Measurements from ENCODE around the gene SH3RF3. TPM values are rescaled to one million over a fixed set of nuclear protein-coding genes. Genes with fewer than 3 reads are reported as not detected.

The SH3RF3 gene
- total RNA-seq, 1 donor from 2014 or later, result 2.1 TPM

DNA sequence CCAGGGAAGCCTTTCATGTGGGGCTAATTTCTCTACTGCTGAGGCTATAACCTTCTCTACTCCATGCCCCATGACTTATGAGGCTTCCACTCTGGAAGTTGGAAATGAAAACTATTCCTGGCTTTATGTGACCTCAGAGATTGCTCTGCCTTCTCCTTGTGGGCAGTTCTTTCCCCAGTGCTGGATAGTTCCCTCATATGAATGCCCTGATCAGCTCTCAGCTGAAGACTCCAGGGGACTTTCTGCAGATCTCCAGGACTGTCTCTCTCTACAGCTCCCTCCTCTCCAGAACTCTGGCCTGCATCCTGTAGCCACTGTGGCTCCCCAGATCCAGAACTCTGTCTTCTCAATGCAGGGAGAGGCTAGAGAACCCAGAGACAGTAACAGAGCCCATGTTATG is 249.7 kb downstream of the SH3RF3 start:
- no peak overlapping the region for H3K9ac ChIP-seq (ENCODE audit: low read depth in 1 of 3, low read length in 3 of 3)
- H3K27me3 ChIP-seq (ENCODE audit: control insufficient read depth in 3 of 3, insufficient read depth in 3 of 3, low read length in 3 of 3), result no peaks in the 10 kb centered on the region
- H3K4me1 ChIP-seq (ENCODE audit: control insufficient read depth in 3 of 3, insufficient read depth in 3 of 3, low read length in 3 of 3), result peaks cover 52 to 67% (median 63%) of the 10 kb centered on the region in 3 donors
- H3K4me3 ChIP-seq (ENCODE audit: low read length in 3 of 3), result no peak overlapping the region
- H3K9me3 ChIP-seq (ENCODE audit: control insufficient read depth in 3 of 3, low read length in 3 of 3), result no peaks in the 10 kb centered on the region
- H3K27ac ChIP-seq (ENCODE audit: low read depth, low read length), result no peak overlapping the region
- H3K36me3 ChIP-seq (ENCODE audit: control insufficient read depth in 3 of 3, insufficient read depth in 3 of 3, low read length in 3 of 3), result peaks cover 0 to 4% (median 0%) of the 10 kb centered on the region in 3 donors

DNA sequence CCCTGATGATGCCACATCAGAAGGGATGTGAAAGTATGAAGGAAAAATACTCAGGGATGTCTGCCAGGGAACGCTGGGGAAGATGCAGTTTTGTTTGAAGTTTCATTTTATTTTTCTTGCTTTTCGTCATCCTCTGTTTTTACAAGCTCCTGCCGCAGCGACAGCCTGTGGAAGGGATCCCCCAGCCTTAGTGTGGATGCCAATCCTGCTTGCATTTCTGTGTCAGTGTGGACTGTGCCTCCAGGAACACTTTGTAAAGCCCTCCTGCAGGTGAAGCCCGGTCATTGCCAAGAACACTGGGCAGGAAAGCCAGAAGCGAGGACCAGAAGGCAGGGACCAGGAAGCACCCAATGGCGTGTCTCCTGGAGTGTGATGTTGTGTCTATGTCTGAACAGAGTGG is 250.5 kb downstream of the SH3RF3 start:
- Histone ChIP-seq H3K27me3 (ENCODE audit: control insufficient read depth in 3 of 3, insufficient read depth in 3 of 3, low read length in 3 of 3) (no peaks in the 10 kb centered on the region), H3K27ac (ENCODE audit: low read depth, low read length) (no peak overlapping the region), H3K9me3 (ENCODE audit: control insufficient read depth in 3 of 3, low read length in 3 of 3) (no peaks in the 10 kb centered on the region), H3K4me1 (ENCODE audit: control insufficient read depth in 3 of 3, insufficient read depth in 3 of 3, low read length in 3 of 3) (peaks cover 51 to 63% (median 63%) of the 10 kb centered on the region in 3 donors), H3K9ac (ENCODE audit: low read depth in 1 of 3, low read length in 3 of 3) (no peak overlapping the region), H3K4me3 (ENCODE audit: low read length in 3 of 3) (no peak overlapping the region), H3K36me3 (ENCODE audit: control insufficient read depth in 3 of 3, insufficient read depth in 3 of 3, low read length in 3 of 3) (peaks cover 0 to 4% (median 0%) of the 10 kb centered on the region in 3 donors)

DNA sequence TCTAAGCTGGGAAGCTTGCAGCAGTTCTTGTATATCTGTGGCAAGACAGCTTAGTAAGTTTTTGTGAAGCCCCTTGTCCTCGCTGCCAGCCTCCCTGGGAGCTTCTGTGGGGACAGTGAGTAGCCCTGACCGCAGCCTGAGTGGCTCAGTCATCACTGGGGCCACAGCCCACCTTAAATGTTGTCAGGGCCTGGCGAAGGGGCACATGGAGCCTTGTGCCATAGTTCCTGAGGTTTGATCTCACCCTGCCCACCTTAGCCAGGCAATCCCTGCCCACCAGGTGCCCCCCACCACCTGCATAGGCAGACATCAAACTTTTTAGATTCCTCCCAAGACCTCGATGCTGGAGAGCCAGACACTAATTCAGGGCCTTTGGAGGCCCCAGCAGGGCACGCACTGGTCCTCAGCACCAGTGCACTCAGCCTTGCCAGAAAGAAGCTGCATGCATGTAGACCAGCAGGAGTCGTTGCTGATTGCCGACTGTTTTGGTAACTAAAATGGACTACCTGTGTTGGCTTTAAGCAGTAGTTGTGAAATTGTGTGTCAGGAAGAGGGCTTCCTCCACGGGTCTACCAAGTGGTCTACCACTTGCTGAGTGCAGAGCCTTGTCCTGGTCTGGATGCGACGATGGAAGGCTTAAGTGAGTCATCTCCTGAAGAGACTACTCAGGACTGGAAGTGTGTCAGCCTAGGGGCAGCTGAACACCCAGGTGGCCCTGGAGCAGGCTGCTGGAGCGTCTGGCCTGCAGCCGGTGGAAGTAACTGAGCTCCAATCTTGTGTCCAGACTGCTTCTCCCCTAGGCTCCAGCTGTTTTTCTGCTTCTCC is 251.7 kb downstream of the SH3RF3 start:
- Histone ChIP-seq H3K27me3 (ENCODE audit: control insufficient read depth in 3 of 3, insufficient read depth in 3 of 3, low read length in 3 of 3) (no peaks in the 10 kb centered on the region), H3K4me1 (ENCODE audit: control insufficient read depth in 3 of 3, insufficient read depth in 3 of 3, low read length in 3 of 3) (peaks cover 47 to 54% (median 52%) of the 10 kb centered on the region in 3 donors), H3K27ac (ENCODE audit: low read depth, low read length) (peak overlapping the region; percentile 10)

DNA sequence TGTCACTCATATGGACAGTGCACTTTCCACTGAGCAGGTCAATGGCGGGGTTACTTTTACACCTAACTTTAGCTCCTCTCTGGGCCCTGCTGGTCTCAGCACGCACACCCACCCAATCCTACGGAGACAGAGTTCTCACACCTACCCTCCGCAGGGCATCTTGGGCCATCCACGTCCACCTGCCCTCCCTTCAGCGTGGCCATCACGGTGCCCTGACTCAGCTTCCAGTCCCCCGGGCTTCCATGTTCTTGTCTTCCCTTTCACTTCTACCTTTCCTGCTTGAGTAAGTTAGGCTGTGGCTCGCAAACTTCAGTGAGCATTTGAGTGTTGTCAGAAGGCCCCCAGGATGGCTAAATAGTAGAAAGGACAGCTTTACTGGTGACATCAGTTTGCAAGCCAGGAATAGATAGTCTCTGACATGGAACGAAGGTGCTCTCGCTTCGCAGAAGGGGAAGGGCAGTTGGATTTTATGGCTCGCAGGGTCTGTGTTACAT is 252.4 kb downstream of the SH3RF3 start:
- H3K27me3 ChIP-seq (ENCODE audit: control insufficient read depth in 3 of 3, insufficient read depth in 3 of 3, low read length in 3 of 3), result no peaks in the 10 kb centered on the region
- H3K9ac ChIP-seq (ENCODE audit: low read depth in 1 of 3, low read length in 3 of 3), result no peak overlapping the region
- peak overlapping the region; percentile 10 for H3K27ac ChIP-seq (ENCODE audit: low read depth, low read length)
- H3K4me1 ChIP-seq (ENCODE audit: control insufficient read depth in 3 of 3, insufficient read depth in 3 of 3, low read length in 3 of 3), result peaks cover 47 to 50% (median 47%) of the 10 kb centered on the region in 3 donors
- no peaks in the 10 kb centered on the region for H3K36me3 ChIP-seq (ENCODE audit: control insufficient read depth in 3 of 3, insufficient read depth in 3 of 3, low read length in 3 of 3)
- H3K9me3 ChIP-seq (ENCODE audit: control insufficient read depth in 3 of 3, low read length in 3 of 3), result no peaks in the 10 kb centered on the region
- peak overlapping the region in 2 of 3 donors; percentile 35 to 49 for H3K4me3 ChIP-seq (ENCODE audit: low read length in 3 of 3)

More for the DNA sequence above, 251.7 kb downstream of the SH3RF3 start:
- Histone ChIP-seq H3K4me3 (ENCODE audit: low read length in 3 of 3) (peak overlapping the region in 1 of 3 donors; percentile 41), H3K9ac (ENCODE audit: low read depth in 1 of 3, low read length in 3 of 3) (peak overlapping the region in 2 of 3 donors; percentile 25 to 33), H3K36me3 (ENCODE audit: control insufficient read depth in 3 of 3, insufficient read depth in 3 of 3, low read length in 3 of 3) (no peaks in the 10 kb centered on the region), H3K9me3 (ENCODE audit: control insufficient read depth in 3 of 3, low read length in 3 of 3) (no peaks in the 10 kb centered on the region)

DNA sequence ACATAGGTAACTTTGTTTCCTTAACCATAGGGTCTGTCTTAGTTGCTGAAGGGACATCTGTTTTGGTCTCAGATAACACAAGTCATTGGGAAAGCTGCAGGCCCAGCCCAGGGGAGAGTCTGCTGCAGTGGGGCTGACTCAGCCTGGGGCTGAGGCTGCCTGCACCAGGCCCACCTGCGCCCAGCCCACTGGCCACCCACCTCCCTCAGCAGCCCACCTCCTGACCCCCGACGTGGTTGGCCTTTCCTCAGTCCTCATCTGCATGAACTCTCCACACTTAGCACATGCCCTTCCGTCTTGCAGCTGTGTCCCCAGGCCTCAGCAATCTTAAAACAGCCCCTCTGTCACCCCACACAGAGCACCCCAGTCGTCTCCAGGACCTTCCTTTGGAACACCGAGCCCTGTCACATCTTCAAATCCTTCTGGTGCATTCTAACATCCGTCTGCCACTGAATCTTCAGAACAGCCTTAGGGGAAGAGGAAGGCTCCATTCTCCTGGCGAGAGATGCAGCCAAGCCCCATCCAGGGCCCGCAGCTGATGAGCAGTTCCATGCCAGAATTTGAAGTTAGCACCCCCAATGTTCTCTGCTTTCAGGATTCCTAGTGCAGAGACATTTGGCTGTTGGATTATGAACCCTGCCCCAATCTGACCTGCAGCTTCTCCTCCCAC is 253.4 kb downstream of the SH3RF3 start:
- peak overlapping the region; percentile 8 for H3K27ac ChIP-seq (ENCODE audit: low read depth, low read length)
- H3K4me1 ChIP-seq (ENCODE audit: control insufficient read depth in 3 of 3, insufficient read depth in 3 of 3, low read length in 3 of 3), result peaks cover 47 to 50% (median 47%) of the 10 kb centered on the region in 3 donors

DNA sequence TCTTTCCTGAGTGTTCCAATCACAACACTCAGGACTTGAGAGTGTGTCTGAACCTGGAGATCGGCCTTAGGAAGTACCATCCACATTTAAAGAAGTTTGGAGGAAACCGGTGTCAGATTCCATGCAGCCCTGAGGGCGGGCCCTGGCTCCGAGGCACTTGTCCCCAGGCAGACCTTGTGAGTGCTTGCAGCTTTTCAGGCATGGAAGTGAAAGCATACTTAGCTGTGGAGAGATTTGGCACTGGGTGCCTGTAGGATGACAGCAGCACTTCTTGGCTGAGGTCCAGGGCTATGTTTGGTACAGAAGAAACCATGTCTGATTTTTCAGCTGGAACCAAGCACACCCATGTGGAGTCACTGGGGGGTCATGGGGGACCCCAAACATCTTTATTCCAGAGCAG is 253.9 kb downstream of the SH3RF3 start:
- Histone ChIP-seq H3K4me1 (ENCODE audit: control insufficient read depth in 3 of 3, insufficient read depth in 3 of 3, low read length in 3 of 3) (peaks cover 47 to 50% (median 47%) of the 10 kb centered on the region in 3 donors), H3K27me3 (ENCODE audit: control insufficient read depth in 3 of 3, insufficient read depth in 3 of 3, low read length in 3 of 3) (no peaks in the 10 kb centered on the region), H3K36me3 (ENCODE audit: control insufficient read depth in 3 of 3, insufficient read depth in 3 of 3, low read length in 3 of 3) (no peaks in the 10 kb centered on the region), H3K9me3 (ENCODE audit: control insufficient read depth in 3 of 3, low read length in 3 of 3) (no peaks in the 10 kb centered on the region), H3K9ac (ENCODE audit: low read depth in 1 of 3, low read length in 3 of 3) (no peak overlapping the region), H3K4me3 (ENCODE audit: low read length in 3 of 3) (peak overlapping the region in 2 of 3 donors; percentile 0 to 22), H3K27ac (ENCODE audit: low read depth, low read length) (peak overlapping the region; percentile 8)

More for the DNA sequence above, 253.4 kb downstream of the SH3RF3 start:
- H3K27me3 ChIP-seq (ENCODE audit: control insufficient read depth in 3 of 3, insufficient read depth in 3 of 3, low read length in 3 of 3), result no peaks in the 10 kb centered on the region
- H3K9ac ChIP-seq (ENCODE audit: low read depth in 1 of 3, low read length in 3 of 3), result no peak overlapping the region
- H3K9me3 ChIP-seq (ENCODE audit: control insufficient read depth in 3 of 3, low read length in 3 of 3), result no peaks in the 10 kb centered on the region
- H3K4me3 ChIP-seq (ENCODE audit: low read length in 3 of 3), result peak overlapping the region in 2 of 3 donors; percentile 1 to 22
- no peaks in the 10 kb centered on the region for H3K36me3 ChIP-seq (ENCODE audit: control insufficient read depth in 3 of 3, insufficient read depth in 3 of 3, low read length in 3 of 3)

DNA sequence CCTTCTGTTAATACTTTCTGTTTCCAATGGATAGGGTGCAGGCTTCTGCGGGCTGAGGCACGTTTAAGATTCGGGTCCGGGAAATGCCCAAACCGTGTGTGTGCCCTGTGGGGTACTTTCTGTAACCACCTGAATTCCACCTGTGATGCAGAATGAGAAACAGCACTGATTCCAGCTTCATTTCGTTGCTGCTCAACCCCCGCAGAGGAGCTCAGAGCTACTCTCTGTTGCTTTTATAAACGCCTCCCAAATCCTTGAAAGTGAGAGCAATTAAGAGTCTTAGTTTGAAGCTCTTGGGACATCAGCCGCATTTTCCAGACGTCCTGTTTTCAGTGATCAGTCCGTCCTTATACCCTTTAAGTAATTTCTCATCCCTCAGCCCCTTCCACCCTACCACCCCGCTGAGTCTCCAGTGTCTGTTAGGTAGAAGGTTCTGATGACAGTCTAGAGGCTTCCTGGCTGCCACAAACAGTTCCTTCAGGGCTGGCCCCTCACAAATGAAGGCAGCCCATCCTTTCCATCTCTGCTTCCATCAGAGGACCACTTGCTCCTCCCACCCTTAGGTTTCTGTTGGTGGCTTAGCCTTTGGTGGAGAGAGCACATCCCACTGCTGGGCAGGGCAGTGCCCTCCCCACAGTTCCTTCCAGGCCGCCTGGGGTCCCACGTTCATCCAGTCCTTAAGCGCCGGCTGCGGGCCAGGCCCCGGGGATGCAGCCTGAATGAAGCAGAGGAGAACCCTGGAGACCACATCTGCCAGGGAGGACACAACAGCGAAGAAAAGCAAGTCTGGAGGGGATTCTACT is 254.7 kb downstream of the SH3RF3 start:
- Histone ChIP-seq H3K9me3 (ENCODE audit: control insufficient read depth in 3 of 3, low read length in 3 of 3) (no peaks in the 10 kb centered on the region), H3K27me3 (ENCODE audit: control insufficient read depth in 3 of 3, insufficient read depth in 3 of 3, low read length in 3 of 3) (no peaks in the 10 kb centered on the region), H3K4me1 (ENCODE audit: control insufficient read depth in 3 of 3, insufficient read depth in 3 of 3, low read length in 3 of 3) (peaks cover 46 to 50% (median 47%) of the 10 kb centered on the region in 3 donors), H3K27ac (ENCODE audit: low read depth, low read length) (no peak overlapping the region), H3K9ac (ENCODE audit: low read depth in 1 of 3, low read length in 3 of 3) (no peak overlapping the region), H3K4me3 (ENCODE audit: low read length in 3 of 3) (no peak overlapping the region), H3K36me3 (ENCODE audit: control insufficient read depth in 3 of 3, insufficient read depth in 3 of 3, low read length in 3 of 3) (no peaks in the 10 kb centered on the region)

DNA sequence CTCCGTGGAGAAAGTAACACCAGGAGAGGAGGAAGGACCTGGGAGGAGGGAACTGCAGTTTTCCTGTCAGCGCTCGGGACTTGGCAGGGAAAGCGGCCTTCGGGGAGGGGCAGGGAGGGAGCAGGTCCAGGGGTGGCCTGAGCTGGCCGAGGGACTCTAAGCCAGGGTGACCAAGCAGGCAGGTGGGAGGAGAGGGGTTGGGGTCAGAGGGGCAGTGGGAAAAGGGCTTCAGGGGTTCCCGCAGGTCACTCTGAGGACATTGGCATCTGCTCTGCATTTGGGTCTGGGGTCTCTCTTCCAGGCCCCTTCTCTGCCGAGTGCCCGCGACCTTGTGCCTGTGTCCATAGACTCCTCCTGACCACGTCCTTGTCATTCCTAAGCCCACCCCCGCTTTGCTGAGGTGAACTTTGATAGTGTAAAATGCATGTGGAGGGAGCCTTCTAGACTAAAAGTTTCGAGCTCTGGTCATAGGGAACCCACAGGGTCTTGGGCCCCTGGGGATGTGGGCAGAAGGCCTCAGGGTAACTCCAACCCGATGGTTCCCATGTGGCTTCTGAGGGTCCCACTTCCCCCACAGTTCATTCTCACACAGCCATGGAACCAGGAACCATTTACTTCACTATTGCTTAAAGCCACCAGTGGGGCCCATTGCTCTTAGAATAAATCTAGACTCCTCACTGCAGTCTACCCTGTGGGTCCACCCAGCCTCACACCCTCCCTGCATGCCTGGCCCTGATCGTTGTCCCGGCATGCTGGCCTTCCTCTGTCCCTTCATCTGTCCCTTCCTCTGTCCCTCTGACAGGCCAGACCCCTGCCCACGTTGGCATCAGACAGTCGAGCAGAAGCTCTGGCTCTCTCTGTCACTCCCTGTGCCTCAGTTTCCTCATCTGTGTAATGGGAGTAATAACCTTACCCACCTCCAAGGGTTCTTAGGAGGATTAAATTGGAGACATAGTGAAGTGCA is 255.6 kb downstream of the SH3RF3 start:
- H3K36me3 ChIP-seq (ENCODE audit: control insufficient read depth in 3 of 3, insufficient read depth in 3 of 3, low read length in 3 of 3), result no peaks in the 10 kb centered on the region
- peaks cover 41 to 48% (median 44%) of the 10 kb centered on the region in 3 donors for H3K4me1 ChIP-seq (ENCODE audit: control insufficient read depth in 3 of 3, insufficient read depth in 3 of 3, low read length in 3 of 3)
- H3K9me3 ChIP-seq (ENCODE audit: control insufficient read depth in 3 of 3, low read length in 3 of 3), result no peaks in the 10 kb centered on the region
- H3K27ac ChIP-seq (ENCODE audit: low read depth, low read length), result no peak overlapping the region
- no peaks in the 10 kb centered on the region for H3K27me3 ChIP-seq (ENCODE audit: control insufficient read depth in 3 of 3, insufficient read depth in 3 of 3, low read length in 3 of 3)
- H3K4me3 ChIP-seq (ENCODE audit: low read length in 3 of 3), result no peak overlapping the region
- no peak overlapping the region for H3K9ac ChIP-seq (ENCODE audit: low read depth in 1 of 3, low read length in 3 of 3)

DNA sequence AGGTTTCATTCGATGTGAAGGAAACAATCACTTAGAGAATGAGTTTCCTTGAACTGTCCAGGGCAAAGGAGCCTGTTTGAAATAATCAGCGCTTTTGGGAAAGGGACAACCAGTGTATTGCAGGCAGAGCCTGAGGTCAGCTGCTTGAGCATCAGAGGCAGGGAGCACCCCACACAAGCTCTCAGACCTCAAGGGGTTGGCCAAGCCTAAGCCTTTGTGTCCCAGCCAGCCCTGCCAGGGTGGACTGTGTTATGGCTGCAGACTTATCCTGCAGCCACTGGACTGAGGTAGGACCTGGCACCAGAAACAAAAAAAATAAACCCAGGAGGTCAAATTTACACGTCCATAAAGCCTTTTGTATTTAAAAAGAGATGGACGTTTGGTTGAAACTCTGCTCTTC is 256.5 kb downstream of the SH3RF3 start:
- Histone ChIP-seq H3K4me1 (ENCODE audit: control insufficient read depth in 3 of 3, insufficient read depth in 3 of 3, low read length in 3 of 3) (peaks cover 36 to 40% (median 36%) of the 10 kb centered on the region in 3 donors), H3K4me3 (ENCODE audit: low read length in 3 of 3) (no peak overlapping the region), H3K9ac (ENCODE audit: low read depth in 1 of 3, low read length in 3 of 3) (no peak overlapping the region), H3K27ac (ENCODE audit: low read depth, low read length) (no peak overlapping the region), H3K36me3 (ENCODE audit: control insufficient read depth in 3 of 3, insufficient read depth in 3 of 3, low read length in 3 of 3) (no peaks in the 10 kb centered on the region), H3K9me3 (ENCODE audit: control insufficient read depth in 3 of 3, low read length in 3 of 3) (no peaks in the 10 kb centered on the region), H3K27me3 (ENCODE audit: control insufficient read depth in 3 of 3, insufficient read depth in 3 of 3, low read length in 3 of 3) (no peaks in the 10 kb centered on the region)

Measured in skeletal muscle tissue (tissue), 4 donors.